A673 (cell line): ENCODE measurements around the gene SLCO2A1.

Experiments used
- EZH2 ChIP-seq: fragments of 200-600 bp; sonication (generic); IDR thresholded peaks from 2 replicates; pipeline ENCODE4 v1.6.1; 2017; ENCODE audit warnings: borderline replicate concordance, low read depth, mild to moderate bottlenecking, mixed read lengths, antibody characterized with exemption, low read length; ENCODE audit not compliant: poor library complexity, severe bottlenecking
- TF ChIP-seq, protein P1 (sequence below): fragments of 300-800, 200-600 bp; sonication (generic); conservative IDR thresholded peaks from 2 replicates; pipeline ENCODE4 v1.5.1; 2017; ENCODE audit warnings: low read depth, mild to moderate bottlenecking, antibody characterized with exemption, low read length, moderate library complexity, mixed read lengths

- TF ChIP-seq, protein P1, sequence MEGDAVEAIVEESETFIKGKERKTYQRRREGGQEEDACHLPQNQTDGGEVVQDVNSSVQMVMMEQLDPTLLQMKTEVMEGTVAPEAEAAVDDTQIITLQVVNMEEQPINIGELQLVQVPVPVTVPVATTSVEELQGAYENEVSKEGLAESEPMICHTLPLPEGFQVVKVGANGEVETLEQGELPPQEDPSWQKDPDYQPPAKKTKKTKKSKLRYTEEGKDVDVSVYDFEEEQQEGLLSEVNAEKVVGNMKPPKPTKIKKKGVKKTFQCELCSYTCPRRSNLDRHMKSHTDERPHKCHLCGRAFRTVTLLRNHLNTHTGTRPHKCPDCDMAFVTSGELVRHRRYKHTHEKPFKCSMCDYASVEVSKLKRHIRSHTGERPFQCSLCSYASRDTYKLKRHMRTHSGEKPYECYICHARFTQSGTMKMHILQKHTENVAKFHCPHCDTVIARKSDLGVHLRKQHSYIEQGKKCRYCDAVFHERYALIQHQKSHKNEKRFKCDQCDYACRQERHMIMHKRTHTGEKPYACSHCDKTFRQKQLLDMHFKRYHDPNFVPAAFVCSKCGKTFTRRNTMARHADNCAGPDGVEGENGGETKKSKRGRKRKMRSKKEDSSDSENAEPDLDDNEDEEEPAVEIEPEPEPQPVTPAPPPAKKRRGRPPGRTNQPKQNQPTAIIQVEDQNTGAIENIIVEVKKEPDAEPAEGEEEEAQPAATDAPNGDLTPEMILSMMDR: no peak
- no peak for TF ChIP-seq EZH2
These were observed 9.6 kb upstream of the SLCO2A1 start for GRCh38 chr3:134039161-134039862.
